OCI-LY1 (cell line): Measurements from ENCODE around the gene QPCT.

Source experiments
- H2AFZ ChIP-seq: fragments of 200-600 bp; sonication (generic), shearing (Covaris generic); 2 replicates; pipeline ENCODE4 v1.6.0; 2014; ENCODE audit warnings: antibody characterized with exemption, mild to moderate bottlenecking, low read length
- H3F3A ChIP-seq: fragments of 200-600 bp; sonication (generic), shearing (Covaris generic); 2 replicates; pipeline ENCODE4 v1.6.0; 2014; ENCODE audit warnings: mild to moderate bottlenecking, antibody characterized with exemption, low read length, moderate library complexity; ENCODE audit not compliant: insufficient read depth
- H3K27ac ChIP-seq: fragments of 200-600 bp; sonication (generic); 2 replicates; pipeline ENCODE4 v1.5.1; 2014; ENCODE audit warnings: low read length, mixed run types, mild to moderate bottlenecking, low read depth; ENCODE audit not compliant: poor library complexity, severe bottlenecking
- H3K27me3 ChIP-seq: fragments of 200-600 bp; sonication (generic); 2 replicates; pipeline ENCODE4 v1.6.0; 2014; ENCODE audit warnings: antibody characterized with exemption, mild to moderate bottlenecking, low read length, moderate library complexity; ENCODE audit not compliant: insufficient read depth
- H3K36me3 ChIP-seq: fragments of 200-600 bp; sonication (generic); 2 replicates; pipeline ENCODE4 v1.6.1; 2014; ENCODE audit warnings: mild to moderate bottlenecking, antibody characterized with exemption, low read length, moderate library complexity, mixed read lengths; ENCODE audit not compliant: insufficient read depth
- H3K4me1 ChIP-seq: fragments of 200-600 bp; sonication (generic); 2 replicates; pipeline ENCODE4 v1.5.1; 2014; ENCODE audit warnings: mild to moderate bottlenecking, low read length, moderate library complexity; ENCODE audit not compliant: insufficient read depth, severe bottlenecking
- H3K4me2 ChIP-seq: fragments of 200-600 bp; sonication (generic), shearing (Covaris generic); 2 replicates; pipeline ENCODE4 v1.6.1; 2014; ENCODE audit warnings: low read length
- H3K4me3 ChIP-seq: fragments of 200-600 bp; sonication (generic); 2 replicates; pipeline ENCODE4 v1.5.1; 2014; ENCODE audit warnings: low read length, low read depth, mild to moderate bottlenecking, mixed read lengths; ENCODE audit not compliant: poor library complexity, severe bottlenecking
- H3K79me2 ChIP-seq: fragments of 200-600 bp; shearing (Covaris generic); 2 replicates; pipeline ENCODE4 v1.6.1; 2016; ENCODE audit warnings: mixed run types, low read length, mixed read lengths; ENCODE audit not compliant: insufficient read depth
- H3K9ac ChIP-seq: fragments of 200-600 bp; sonication (generic), shearing (Covaris generic); 2 replicates; pipeline ENCODE4 v1.6.1; 2014; ENCODE audit warnings: mild to moderate bottlenecking, low read length, mixed read lengths
- H3K9me2 ChIP-seq: fragments of 200-600 bp; sonication (generic), shearing (Covaris generic); 2 replicates; pipeline ENCODE4 v1.6.1; 2014; ENCODE audit warnings: low read depth, mild to moderate bottlenecking, low read length, mixed read lengths
- H3K9me3 ChIP-seq: fragments of 200-600 bp; shearing (Covaris generic); 2 replicates; pipeline ENCODE4 v1.6.1; 2014; ENCODE audit warnings: low read length, mixed read lengths
- H4K20me1 ChIP-seq: fragments of 200-600 bp; sonication (generic), shearing (Covaris generic); 2 replicates; pipeline ENCODE4 v1.6.0; 2016; ENCODE audit warnings: mild to moderate bottlenecking, low read length; ENCODE audit not compliant: insufficient read depth
- EZH2 ChIP-seq: fragments of 200-600 bp; sonication (generic), shearing (Covaris generic); IDR thresholded peaks from 2 replicates; pipeline ENCODE4 v1.8.0; 2017; ENCODE audit warnings: borderline replicate concordance, mixed run types, mild to moderate bottlenecking, antibody characterized with exemption, low read length, moderate library complexity, mixed read lengths
- TF ChIP-seq, protein P1 (sequence below): fragments of 200-600 bp; sonication (generic), shearing (Covaris generic); IDR thresholded peaks from 2 replicates; pipeline ENCODE4 v1.5.1; 2017; ENCODE audit warnings: mild to moderate bottlenecking, antibody characterized with exemption, low read length, moderate library complexity, mixed read lengths

QPCT gene

DNA sequence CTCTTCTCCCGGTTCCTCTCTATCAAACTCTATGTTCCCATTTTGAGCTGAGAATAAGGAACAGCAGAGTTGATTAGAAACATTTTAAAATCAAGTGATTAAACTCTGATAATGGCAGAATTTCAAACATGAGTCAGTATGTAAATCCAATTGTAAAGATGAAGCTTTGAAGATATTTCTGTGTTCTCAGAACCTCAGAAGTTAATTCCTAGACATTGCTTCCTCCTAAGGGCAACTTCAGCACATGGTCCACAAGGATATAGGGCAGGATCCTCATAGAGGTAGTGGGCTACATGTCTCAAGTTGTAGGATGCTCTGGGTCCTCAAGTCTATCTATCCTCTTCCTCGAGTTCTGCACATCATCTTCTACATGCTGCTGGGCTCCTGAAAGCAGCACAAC lies 46.3 kb downstream of the QPCT start:
- Histone ChIP-seq H3K4me3 (no peak overlapping the region), H2AFZ (no peak overlapping the region), H3K4me2 (peak overlapping the region; percentile 40), H3K27ac (peak overlapping the region; percentile 72), H3K27me3 (no peaks in the 10 kb centered on the region), H3K36me3 (no peaks in the 10 kb centered on the region), H3K9me2 (no peaks in the 10 kb centered on the region), H3K9me3 (no peaks in the 10 kb centered on the region), H3K4me1 (peaks cover 25% of the 10 kb centered on the region), H3F3A (no peaks in the 10 kb centered on the region), H3K9ac (no peak overlapping the region), H4K20me1 (no peaks in the 10 kb centered on the region), H3K79me2 (no peaks in the 10 kb centered on the region)
- TF ChIP-seq, protein P1, sequence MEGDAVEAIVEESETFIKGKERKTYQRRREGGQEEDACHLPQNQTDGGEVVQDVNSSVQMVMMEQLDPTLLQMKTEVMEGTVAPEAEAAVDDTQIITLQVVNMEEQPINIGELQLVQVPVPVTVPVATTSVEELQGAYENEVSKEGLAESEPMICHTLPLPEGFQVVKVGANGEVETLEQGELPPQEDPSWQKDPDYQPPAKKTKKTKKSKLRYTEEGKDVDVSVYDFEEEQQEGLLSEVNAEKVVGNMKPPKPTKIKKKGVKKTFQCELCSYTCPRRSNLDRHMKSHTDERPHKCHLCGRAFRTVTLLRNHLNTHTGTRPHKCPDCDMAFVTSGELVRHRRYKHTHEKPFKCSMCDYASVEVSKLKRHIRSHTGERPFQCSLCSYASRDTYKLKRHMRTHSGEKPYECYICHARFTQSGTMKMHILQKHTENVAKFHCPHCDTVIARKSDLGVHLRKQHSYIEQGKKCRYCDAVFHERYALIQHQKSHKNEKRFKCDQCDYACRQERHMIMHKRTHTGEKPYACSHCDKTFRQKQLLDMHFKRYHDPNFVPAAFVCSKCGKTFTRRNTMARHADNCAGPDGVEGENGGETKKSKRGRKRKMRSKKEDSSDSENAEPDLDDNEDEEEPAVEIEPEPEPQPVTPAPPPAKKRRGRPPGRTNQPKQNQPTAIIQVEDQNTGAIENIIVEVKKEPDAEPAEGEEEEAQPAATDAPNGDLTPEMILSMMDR = no peak
- TF ChIP-seq EZH2 = no peak

DNA sequence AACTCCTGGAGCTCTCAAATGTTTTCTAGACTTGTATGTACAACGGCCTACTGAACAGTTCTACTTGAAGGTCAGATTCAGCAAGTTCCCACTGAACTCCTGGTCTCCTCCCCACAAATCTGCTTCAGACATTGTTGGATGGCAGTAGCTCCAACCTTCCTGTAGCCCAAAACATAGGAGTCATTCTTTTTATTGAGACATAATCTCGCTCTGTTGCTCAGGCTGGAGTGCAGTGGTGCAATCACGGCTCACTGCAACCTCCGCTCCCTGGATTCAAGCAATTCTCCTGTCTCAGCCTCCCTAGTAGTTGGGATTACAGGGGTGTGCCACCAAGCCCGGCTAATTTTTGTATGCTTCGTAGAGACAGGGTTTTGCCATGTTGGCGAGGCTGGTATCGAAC lies 47.3 kb downstream of the QPCT start:
- no peaks in the 10 kb centered on the region for H4K20me1 ChIP-seq
- no peaks in the 10 kb centered on the region for H3K79me2 ChIP-seq
- H3K4me2 ChIP-seq = no peak overlapping the region
- H3K36me3 ChIP-seq = no peaks in the 10 kb centered on the region
- no peak overlapping the region for H3K9ac ChIP-seq
- H3K27ac ChIP-seq = no peak overlapping the region
- no peak overlapping the region for H2AFZ ChIP-seq
- peaks cover 25% of the 10 kb centered on the region for H3K4me1 ChIP-seq
- TF ChIP-seq EZH2 = no peak
- TF ChIP-seq, protein P1 = no peak
- H3K4me3 ChIP-seq = no peak overlapping the region
- H3K9me3 ChIP-seq = no peaks in the 10 kb centered on the region
- no peaks in the 10 kb centered on the region for H3F3A ChIP-seq
- no peaks in the 10 kb centered on the region for H3K9me2 ChIP-seq
- no peaks in the 10 kb centered on the region for H3K27me3 ChIP-seq

DNA sequence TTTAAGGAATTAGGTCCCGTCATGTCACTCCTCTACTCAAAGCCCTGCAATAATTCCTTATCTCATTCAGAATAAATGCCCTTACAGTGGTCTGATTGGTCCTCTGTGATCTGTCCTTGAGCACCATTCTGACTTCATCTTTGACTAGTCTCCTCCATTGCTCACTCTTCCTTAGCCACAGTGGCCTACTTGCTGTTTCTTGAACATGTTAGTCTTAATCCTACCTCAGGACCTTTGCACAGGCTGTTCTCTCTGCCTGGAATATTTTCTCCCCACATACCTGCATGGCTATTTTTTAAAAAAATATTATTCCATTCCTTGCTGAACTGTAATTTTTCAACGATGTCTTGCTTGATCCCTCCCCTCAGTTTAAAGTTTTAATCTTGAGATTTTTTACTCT lies 48.0 kb downstream of the QPCT start:
- Histone ChIP-seq H3K4me1 (peaks cover 25% of the 10 kb centered on the region), H3K4me2 (no peak overlapping the region), H3K27me3 (no peaks in the 10 kb centered on the region), H3K9me3 (no peaks in the 10 kb centered on the region), H3K4me3 (no peak overlapping the region), H3K36me3 (no peaks in the 10 kb centered on the region), H3K79me2 (no peaks in the 10 kb centered on the region), H3K9me2 (no peaks in the 10 kb centered on the region), H3K27ac (no peak overlapping the region), H4K20me1 (no peaks in the 10 kb centered on the region), H2AFZ (no peak overlapping the region), H3F3A (no peaks in the 10 kb centered on the region), H3K9ac (no peak overlapping the region)
- TF ChIP-seq, protein P1 = no peak
- no peak for TF ChIP-seq EZH2
